Bronchus fibroblast of lung (primary cell): Measurements from ENCODE around the gene KPNA3. TPM values are rescaled to one million over a fixed set of nuclear protein-coding genes. Genes with fewer than 3 reads are reported as not detected.

ENCODE experiments used
- total RNA-seq: library from RNA; depleted of rRNA; stranded (reverse); fragments of >200 nt; gene quantifications from 2 replicates; pipeline ENCODE4 v1.2.3, GENCODE V29; 2015

KPNA3 gene
- 26.2 and 28.9 TPM in 2 replicates for total RNA-seq

GRCh38 chr13:49792550-49793324 lies at the start of gene KPNA3:
Gene KPNA3, minus strand, starts transcription at chr13:49792682. Its CDS starts 176 bp downstream, at chr13:49792506.

DNA sequence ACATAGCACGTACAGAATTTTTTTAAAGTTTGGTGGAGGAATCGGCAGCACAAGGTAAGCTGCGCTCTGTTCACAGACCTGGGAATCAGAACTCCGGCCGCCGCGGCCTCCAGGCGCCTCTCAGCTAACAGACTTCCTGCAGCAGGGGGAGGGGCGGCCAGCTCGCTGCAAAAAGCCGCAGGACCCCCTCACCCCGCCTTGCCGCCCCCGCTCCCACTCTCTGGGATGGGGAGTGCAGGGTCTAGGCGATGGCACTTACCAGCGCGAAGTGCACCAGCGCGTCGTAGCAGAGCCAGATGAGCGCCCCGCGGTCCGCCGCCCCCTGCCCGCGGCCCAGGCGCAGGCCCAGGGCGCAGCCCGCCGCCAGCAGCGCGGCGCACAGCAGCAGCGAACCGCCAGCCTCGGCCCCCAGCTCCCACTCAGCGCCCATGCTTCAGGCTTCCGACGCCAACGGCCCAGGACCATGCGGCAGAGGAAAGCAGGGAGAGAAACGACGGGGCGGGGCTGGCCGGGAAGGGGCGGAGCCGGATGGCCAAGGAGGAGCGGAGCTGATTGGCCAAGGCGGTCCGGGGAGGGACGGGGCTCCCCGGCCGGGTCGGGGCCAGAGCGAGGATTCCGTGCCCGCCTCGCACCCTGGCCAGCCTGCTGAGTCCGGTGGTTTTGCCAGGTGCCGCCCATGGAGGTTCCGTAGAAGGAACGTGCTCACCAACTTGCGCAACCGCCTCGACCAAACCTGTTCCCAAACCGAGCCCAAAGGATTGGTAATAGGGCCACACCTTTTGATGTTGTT lies 101.3 kb downstream of the KPNA3 start, which contains the start of gene EBPL:
Gene EBPL, minus strand, starts transcription at position 492 of the 790 bp plus-strand sequence. Its CDS starts 62 bp downstream, at position 430.

Other genes starting within 250 kb of the KPNA3 start
- 13.5 and 14.1 TPM in 2 replicates for gene RCBTB1, start 207.1 kb downstream of the KPNA3 start, total RNA-seq
- under 0.01 TPM in 1 of 2 replicates, not detected in the other for gene ARL11, start 164.2 kb downstream of the KPNA3 start, total RNA-seq
- 102 and 121 TPM in 2 replicates for gene EBPL, start 101.2 kb downstream of the KPNA3 start, total RNA-seq
- 8.2 and 8.7 TPM in 2 replicates for gene SPRYD7, start 143.7 kb upstream of the KPNA3 start, total RNA-seq
- gene TRIM13, start 204.4 kb upstream of the KPNA3 start, total RNA-seq = 15.5 and 16.6 TPM in 2 replicates
- gene KCNRG, start 222.8 kb upstream of the KPNA3 start, total RNA-seq = 1.2 and 1.3 TPM in 2 replicates